Medulla oblongata (tissue), 1 donor: ENCODE results near the gene SDHB.
A peak's percentile ranks its signal among the peaks of the same experiment; 100 is the strongest.

Source experiments
- DNase-seq: peaks from one replicate; pipeline ENCODE4 v3.0.0-alpha.2; 2015; ENCODE audit errors: extremely low spot score

SDHB gene

DNA sequence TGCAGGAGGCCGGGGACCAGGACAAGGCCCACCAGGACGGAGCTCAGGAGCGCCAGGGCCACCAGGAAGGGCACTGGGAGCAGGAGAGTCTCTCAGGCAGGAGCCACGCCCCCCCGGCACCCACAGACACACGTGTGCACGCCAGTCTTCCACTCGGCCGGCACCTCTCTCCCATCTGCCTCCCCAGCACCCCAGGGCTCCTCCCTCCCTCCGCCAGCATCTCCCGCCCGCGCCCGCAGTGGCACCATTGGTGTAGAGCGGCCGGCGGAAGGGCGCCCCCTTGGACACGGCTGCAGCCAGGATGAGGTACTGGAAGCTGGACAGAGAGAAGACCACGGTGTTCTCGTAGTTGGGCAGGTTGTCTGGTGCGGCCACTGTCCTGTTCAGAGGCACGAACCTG is 67.3 kb downstream of the SDHB start:
- DNase-seq: no peak

DNA sequence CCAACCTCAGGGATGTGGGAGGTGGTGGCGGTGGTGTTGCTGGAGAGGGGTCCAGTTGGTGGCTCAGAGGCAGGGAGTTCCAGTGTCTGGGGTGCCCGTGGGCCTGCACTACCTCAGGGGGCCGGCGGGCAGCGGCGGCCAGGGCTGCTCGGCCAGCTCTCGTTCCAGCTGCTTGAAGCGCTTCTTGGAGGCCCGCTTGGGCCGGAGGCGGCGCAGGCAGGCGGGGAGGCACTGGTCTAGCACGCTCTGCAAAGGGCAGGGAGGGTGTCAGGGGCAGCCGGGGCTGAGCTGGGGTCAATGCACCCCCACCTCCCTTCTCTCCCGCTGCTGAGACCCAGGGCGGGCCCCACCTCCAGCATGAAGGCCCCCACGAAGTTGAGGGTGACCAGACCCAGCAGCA is 67.7 kb downstream of the SDHB start:
- no peak for DNase-seq

DNA sequence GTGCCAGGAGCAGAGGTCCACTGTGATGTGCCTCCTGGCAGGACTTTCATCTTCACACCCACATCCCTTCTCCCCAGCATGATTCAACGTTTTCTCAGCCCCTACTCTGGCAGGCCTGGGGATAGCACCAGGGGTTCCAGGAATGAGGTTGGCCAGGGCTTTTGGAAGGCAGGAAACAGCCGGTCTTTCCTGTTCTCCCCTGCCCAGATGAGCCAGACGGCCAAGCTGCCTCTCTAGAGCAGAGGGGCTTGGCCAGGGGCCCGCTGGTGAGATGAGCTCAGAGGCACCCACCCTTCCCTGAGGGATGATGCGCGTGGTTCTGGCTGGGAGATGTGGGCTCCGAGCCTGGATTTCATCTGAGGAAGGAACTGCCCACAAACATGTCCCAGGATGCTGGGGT is 69.1 kb downstream of the SDHB start:
- DNase-seq: peak; percentile 6

DNA sequence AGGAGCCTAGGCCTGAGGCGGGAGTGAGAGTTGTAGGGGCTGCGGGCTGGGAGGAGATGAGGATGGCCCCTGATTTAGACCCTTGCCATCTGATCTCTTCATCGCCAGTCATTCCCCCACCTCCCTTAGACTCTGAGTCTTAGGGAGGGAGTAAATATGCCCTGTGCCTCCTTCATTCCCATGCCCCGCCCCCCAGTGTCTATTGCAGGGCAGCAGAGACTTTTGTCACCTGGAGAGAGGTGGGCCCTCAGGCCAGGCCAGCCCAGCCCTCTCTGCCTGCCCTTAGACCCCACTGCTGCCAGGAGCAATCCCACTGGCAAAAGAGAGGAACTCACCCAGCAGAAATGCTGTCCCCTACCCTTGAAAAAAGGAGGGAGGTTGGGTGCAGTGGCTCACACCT is 70.2 kb downstream of the SDHB start:
- DNase-seq: no peak

DNA sequence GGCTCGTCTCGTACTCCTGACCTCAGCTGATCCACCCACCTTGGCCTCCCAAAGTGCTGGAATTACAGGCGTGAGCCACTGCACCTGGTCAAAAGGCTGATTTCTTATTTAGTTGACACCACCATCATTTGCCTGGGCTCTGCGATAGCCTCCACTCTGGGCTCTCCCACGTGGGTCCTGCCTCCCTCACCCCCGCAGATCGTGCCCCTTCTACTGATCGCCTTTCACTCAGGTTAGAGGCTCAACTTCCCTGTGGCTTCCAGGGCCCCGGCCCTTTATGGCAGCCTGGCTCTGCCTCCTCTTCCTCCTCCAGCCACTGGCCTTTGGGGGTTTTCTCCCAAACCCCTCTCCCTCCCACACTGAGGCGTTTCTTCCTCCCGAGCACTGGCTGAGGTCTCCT is 70.9 kb downstream of the SDHB start:
- no peak for DNase-seq

DNA sequence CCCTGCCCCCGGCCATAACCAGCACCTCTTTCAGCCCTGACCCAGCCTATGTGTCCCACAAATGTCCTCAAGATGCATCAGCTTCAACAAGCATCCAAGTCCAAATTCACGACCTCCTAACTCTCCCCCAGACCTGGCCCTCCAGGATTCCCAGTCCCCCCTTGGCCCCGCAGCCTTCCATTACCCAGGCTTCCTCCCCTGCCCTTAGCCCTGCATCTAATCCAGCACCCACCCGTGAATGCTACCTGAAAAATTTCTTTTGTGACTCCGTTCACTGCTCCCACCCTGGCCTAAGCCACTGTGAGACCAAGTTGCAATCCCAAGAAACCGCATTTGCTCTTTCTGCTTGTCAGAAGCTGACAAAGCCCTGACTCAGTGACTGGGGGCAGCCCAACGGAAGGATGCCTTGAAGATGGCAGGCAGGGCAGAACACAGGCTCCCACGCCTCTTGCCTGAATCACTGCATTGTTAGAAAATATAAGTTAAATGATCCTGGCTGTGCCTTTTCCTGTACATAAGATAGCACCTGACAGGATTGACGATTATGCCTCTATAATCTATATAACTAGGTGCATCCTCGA is 72.5 kb downstream of the SDHB start:
- DNase-seq: no peak

DNA sequence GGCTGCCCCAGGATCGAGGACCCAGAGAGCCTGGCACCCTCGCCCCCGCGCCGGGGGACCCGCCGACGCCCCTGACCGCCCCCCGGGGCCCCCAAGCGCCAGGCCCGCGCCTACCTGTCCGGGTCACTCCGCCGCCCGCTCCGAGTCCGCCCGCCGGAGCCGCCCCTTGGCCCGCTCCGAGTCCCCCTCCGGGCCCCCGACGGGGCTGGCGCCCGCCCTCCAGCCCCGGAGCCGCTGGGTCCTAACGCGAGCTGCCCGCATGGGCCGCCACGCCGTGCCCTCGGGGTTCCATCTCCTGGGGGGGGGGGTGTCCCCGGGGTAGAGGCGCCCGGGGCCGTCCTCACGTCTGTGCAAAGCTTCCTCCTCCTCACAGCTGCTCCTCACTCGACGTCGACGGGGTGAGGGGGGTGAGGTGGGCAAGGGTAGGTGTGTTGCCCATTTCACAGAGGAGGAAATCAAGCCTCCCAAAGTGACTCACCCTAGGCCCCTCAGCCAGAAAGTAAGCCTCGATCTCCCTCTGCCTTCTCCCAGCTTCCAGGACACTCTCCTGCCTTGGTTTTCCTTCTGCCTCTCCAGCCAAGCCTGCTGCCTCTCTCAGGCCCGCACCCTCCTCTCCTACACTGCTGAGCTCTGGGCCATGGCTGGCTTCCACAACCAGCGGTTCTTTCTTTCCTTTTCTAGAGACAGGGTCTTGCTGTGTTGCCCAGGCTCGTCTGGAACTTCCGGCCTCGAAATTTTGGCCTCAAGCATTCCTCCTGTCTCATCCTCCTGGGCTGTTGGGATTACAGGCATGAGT is 73.2 kb downstream of the SDHB start, which contains the start of gene MFAP2:
MFAP2 (minus strand) TSS at position 148 of the 796 bp plus-strand sequence. CDS start 2,347 bp downstream, outside the sequence.
- no peak for DNase-seq

DNA sequence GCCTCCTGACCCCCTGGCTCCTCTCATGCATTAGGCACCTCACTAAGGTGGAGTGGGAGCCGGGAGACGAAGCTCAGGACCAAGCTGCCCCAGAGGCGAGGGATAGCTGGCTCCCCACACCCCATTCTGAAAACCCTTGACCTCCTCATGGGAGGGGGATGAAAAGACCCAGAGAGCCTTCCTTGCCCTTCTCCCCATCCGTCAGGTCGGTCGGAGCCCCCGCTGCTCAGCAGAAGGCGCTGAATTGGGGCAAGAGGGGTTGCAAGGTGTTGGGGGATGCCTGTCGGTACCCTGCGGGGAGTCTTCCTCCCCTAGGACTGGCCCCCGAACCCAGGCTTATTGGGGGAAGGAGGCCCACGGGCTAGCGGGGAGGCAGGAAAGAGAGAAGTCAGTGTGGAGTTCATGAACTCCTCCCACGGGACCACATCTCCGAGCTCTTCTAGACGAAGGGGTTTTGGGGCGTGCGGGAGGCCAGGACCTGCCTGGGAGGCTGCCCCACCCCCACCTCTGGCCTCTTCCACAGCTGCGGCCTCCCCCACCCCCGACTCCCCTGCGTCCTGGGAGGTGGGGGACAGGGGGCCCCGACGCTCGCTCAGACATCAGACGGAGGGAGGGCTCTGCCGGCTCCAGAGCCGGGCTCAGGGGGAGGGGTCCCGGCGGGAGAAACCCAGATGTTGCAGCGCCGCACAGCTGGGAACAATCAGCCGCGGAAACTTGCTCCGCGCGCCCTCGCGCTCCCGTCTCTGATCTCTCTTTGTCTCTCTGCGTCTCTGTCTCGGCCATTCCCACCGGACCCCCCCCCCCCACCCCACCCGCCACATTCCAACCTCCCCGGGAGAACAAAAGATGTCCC is 74.1 kb downstream of the SDHB start:
- no peak for DNase-seq

DNA sequence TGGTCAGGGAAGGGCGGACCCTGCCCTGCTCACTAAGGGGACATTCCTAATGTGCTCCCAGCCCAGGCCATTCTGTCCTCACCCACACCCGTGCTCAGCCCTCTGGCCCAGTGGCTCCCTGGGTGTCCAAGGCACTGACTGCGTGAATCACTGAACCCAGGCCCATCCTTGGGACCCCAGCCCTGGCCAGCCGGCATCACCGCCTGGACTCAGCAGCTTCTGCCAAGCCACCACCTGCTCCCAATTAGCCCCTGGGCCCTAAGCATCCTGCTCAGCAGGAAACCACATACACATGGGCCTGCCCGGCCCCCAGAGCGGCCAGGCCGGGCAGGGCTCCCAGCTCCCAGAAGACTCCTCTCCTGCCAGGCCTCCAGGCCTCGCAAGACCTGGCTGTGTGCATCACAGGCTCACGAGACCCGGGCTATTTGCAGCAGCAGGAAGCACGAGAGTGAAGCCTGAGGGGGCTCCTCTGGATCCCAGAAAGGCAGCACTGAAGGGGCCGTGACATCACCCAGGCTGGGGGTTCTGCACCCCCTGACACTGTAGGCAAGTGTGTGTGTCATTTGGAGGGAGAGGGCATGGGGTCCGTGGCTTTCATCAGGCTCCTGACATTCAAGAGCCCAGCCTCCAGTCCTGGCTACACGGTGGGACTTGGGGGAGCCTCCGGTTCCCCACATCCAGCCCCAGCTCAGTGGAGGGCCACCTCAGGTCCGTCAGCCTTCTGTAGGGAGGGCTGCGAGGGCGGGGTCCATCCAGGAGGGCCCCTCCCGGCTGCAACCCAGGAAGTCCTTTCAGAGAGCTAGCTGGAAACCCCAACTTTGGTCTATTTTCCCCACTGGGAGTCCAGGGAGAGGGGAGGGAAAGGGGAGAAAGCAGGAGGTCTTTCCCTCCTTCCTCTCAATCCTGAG is 75.0 kb downstream of the SDHB start:
- DNase-seq: peak; percentile 32

DNA sequence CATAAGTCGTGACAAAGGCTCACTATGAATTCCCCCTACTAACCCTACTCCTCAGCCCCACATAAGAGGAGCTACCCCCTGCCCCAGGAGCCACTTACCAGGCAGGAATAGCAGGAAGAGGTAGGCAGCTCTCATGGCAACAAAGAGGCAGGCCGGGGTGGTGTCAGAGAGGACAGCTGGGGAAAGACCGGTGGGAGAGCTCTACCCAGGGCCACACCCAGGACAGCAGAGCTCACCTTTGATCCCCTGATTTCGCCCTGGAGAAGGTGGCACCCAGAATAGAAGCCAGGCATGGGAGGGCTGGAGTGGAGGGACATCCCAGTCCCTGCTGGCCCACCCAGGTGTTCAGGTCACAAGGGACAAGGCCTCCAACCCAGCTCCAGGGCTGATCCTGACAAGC is 75.7 kb downstream of the SDHB start:
- DNase-seq: no peak

DNA sequence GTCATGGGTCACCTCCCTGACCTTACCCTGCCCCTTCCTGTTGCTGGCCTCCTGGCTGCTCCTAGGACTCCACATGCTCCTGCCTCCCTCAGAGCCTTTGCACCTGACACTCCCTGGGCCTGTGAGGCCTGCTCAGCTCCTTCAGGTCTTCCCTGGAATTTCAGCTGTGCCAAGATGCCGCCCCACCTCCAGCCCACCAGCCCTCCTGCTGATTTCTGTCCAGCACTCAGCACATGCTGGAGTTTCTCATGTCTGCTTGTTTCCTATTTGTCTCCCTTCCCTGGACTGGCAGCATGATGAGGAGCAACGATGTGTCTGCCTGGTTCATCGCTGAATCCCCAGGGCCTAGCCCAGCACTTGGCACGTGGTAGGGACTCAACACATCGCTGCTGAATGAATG is 76.5 kb downstream of the SDHB start:
- no peak for DNase-seq

DNA sequence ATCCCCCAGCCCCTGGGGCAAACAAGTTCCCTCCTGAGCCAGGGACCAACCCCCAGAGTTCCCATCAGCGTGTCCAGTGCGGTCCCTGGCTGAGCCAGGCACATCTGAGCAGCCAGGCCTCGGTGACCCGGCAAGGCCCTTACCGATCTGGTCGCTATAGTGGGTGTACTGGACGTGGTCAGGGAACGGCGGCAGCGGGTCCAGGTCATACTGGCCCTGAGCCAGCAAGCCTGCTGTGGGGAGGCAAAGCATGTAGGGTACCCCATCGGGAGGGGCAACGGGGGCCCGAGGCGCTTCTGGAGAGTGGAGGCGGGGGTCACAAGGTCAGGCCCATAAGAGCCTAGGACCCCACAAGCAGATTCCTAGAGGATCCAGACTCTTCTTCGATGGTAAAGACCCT is 76.9 kb downstream of the SDHB start:
- DNase-seq: no peak

DNA sequence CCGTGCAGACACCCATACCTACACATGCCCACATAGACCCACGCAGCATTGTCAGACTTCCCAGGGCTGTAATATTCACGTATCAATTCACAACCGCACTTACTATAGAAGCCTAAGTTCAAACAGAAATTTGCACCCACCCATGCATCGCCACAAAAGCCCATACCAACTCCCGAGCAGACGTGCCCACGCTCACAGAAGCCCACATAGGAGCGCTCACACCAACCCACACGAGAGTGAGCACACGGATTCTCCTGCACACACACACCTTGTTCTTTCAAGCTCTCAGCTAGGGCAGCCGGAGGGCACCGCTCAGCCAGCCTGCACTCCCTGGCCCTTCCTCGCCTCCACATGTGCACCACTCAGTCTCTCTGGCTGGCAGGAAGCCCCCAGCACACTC is 78.0 kb downstream of the SDHB start:
- DNase-seq: no peak

DNA sequence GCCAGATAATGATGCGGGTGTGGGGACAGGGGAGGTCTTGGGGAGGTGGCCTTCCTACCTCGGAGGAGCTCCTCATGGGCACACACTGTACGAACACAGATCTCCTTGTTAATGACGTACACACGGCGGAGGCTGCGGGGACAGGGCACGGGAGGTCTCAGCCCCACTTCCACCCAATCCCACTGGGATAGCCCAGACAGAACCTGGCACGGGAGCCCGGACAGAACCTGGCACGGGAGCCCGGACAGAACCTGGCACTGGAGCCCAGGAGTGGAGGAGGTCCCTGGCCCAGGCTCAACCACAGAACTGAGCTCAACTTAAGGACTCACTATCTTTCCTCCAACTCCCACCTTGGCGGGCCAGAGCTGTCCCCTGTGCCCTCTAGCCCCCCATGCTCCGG is 78.6 kb downstream of the SDHB start:
- no peak for DNase-seq

DNA sequence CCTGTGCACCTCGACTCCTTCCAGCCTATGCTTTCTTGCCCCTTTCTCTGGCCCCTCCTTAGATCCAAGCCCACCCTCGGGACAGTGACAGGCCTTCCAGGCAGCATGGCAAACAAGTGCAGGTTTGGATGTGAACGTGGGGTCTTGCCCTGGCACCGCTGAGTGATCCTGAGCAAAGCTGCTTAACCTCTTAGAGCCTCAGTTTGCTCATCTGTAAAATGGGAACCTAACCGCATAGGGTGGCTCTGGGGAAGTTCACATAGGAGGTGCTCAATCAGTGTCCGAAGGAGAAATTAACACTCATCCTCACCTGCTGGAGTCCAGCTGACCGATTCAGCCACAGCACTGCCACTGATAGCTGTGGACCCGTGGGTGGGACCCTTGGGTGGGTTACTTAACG is 80.6 kb downstream of the SDHB start:
- DNase-seq: no peak

DNA sequence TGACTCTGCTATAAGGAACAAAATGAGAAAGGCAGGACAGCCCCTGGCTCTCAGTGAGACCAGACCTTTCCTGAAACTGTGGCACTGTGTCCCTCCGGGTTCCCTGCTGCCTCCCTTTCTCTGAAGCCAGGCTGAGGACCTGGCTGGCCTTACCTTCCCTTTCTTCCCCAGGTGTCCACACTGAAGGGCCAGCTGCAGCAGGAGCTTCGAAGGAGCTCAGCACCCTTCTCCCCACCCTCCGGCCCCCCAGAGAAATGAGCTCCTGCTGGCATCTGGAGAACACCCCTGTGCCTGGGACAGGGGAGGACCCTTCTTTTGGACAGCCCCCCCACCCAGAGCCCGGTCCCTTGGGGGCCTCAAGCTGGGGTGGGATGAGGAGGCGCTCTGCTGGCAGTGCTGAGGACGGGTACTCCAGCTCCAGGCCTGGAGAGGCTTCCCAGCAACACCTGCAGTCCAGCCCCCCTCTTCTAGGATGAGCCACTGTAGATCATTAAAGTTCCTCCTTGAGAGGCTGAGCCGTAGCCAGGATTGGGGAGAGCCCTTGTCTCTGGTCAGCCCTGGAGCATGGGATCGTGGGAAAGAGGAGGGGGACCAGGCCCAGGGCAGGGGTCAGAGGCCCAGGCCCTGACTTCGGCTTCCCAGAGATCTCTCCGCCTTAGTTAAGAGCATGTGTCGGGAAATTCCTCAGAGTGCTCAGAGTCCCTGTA is 81.5 kb downstream of the SDHB start:
- no peak for DNase-seq

DNA sequence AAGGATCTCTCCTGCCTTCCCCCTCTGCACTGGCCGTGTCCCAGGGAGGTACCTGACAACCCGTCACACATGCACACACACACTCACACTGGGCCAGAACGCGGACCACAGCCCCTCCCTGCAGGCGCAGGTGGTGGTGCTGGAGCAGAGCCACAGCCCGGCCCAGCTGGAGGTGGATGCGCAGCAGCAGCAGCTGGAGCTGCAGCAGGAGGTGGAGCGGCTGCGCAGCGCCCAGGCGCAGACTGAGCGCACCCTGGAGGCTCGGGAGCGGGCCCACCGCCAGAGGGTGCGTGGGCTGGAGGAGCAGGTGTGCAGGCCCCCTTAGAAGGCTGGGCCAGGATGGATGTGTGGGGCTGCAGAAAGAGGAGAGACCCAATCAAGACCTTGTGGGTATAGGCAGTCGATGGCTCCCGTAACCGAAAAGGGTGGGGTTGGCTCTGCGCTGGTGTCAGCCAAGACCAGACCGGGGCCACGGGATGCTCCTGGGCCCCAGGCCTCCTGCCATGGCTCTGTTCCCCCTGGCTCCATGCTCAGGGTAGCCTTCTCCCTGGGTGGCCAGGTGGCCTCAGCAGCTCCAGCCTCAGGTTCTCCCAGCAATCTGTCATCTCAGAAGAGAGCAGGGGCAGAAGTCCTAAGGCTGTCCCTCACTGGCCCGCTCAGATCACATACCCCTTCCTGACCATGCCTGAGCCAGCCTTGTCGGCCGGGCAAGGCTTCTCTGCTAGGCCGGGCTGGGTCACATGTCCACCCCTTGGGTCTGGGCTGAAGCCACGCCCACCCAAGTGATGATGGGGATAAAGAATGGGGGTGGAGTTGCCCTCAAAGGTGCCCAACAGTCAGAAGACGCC is 82.3 kb downstream of the SDHB start:
- DNase-seq: no peak

DNA sequence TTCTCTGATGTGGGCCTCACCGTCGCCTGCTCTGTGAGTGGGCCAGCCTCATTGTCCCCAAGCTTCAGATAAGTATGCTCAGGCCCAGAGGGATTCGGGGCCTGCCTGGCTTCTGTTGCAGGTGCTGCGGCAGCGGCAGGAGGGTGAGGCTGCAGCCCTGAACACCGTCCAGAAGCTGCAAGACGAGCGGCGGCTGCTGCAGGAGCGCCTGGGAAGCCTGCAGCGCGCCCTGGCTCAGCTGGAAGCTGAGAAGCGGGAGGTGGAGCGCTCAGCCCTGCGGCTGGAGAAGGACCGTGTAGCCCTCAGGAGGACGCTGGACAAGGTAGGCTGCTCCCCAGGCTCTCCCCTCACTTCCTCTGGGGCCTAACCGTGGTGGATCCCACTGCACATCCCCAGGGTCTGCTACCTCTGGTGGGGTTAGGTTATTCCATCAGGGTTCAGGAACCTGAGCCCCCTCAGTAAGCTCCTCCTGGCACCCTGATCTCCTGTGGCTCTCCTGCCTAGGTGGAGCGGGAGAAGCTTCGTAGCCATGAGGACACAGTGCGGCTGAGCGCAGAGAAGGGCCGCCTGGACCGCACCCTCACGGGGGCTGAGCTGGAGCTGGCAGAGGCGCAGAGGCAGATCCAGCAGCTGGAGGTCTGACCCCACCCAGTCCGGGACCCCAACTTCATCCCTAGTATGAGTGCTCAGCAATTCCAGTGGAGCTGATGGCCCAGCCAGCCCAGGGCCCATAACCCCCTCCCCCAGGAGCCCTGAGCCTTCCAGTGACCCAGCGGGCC is 83.5 kb downstream of the SDHB start:
- no peak for DNase-seq

DNA sequence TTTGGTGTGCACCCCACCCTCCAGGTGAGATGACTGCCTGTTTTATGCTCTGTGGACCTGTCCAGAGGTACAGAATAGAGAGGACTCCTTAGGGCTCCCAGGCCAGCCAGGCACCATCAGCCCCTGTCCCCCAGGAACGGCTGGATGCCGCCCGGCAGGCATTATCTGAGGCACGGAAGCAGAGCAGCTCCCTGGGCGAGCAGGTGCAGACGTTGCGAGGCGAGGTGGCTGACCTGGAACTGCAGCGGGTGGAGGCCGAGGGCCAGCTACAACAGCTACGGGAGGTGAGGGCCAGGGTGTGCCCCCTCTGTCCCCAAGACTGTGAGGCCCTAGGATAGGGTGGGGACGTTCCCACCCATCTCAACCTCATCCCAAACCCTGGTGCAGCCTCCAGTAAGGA is 84.2 kb downstream of the SDHB start:
- no peak for DNase-seq
